PC-9 (cell line): ENCODE results near the gene ACTA1. TPM values are rescaled to one million over a fixed set of nuclear protein-coding genes. Genes with fewer than 3 reads are reported as not detected.

Experiments
- BruUV-seq: library from RNA; stranded (reverse); fragments of 400-500 nt; replicated peaks from 2 replicates; lab custom pipeline; 2021; lab: Mats Ljungman, UMichigan
- CTCF ChIA-PET: fragments of 300-600 bp; sonication (Branson Sonifier 250); formaldehyde crosslinking; loops from one replicate; lab custom pipeline; 2022; ENCODE audit warnings: antibody characterized with exemption; lab: Charles Lee
- POLR2A ChIA-PET: fragments of 300-600 bp; sonication (Branson Sonifier 250); formaldehyde crosslinking; loops from one replicate; lab custom pipeline; 2022; ENCODE audit warnings: antibody characterized with exemption; ENCODE audit not compliant: unreplicated experiment; lab: Charles Lee
- DNase-seq, 2 experiments: peaks; one replicate each; pipeline versions ENCODE4 v3.0.0 to v3.0.0-alpha.2; 2015 to 2022; ENCODE audit warnings: mixed read lengths in 1 of 2
- H2AFZ ChIP-seq: fragments of 200-600 bp; sonication (generic); 2 replicates; pipeline ENCODE4 v1.8.1; 2017; ENCODE audit warnings: antibody characterized with exemption
- H3F3A ChIP-seq: fragments of 200-600 bp; sonication (generic); 2 replicates; pipeline ENCODE4 v1.8.1; 2017; ENCODE audit warnings: antibody characterized with exemption, mild to moderate bottlenecking, low read depth; ENCODE audit not compliant: insufficient read depth
- H3K27ac ChIP-seq: fragments of 200-600 bp; sonication (generic); 2 replicates; pipeline ENCODE4 v1.6.1; 2016; ENCODE audit warnings: mixed run types
- H3K27me3 ChIP-seq: fragments of 200-600 bp; sonication (generic); 2 replicates; pipeline ENCODE4 v1.6.1; 2016; ENCODE audit warnings: low read depth, mixed run types; ENCODE audit not compliant: insufficient read depth
- H3K36me3 ChIP-seq: fragments of 200-600 bp; sonication (generic); 2 replicates; pipeline ENCODE4 v1.6.1; 2016; ENCODE audit warnings: low read depth, mixed run types
- H3K4me1 ChIP-seq: fragments of 200-600 bp; sonication (generic); replicated peaks from 2 replicates; pipeline ENCODE4 v1.6.1; 2016; ENCODE audit warnings: mixed run types; ENCODE audit not compliant: insufficient read depth
- H3K4me2 ChIP-seq: fragments of 200-600 bp; sonication (generic); 2 replicates; pipeline ENCODE4 v1.6.1; 2017; ENCODE audit warnings: mixed run types
- H3K4me3 ChIP-seq: fragments of 200-600 bp; sonication (generic); 2 replicates; pipeline ENCODE4 v1.6.1; 2016; ENCODE audit warnings: mixed run types
- H3K79me2 ChIP-seq: fragments of 200-600 bp; sonication (generic); 2 replicates; pipeline ENCODE4 v1.6.1; 2017; ENCODE audit warnings: low read depth, mixed run types
- H3K9me2 ChIP-seq: fragments of 200-600 bp; sonication (generic); 2 replicates; pipeline ENCODE4 v1.8.1; 2017; ENCODE audit warnings: mild to moderate bottlenecking; ENCODE audit not compliant: insufficient read depth
- H3K9me3 ChIP-seq: fragments of 200-600 bp; sonication (generic); 2 replicates; pipeline ENCODE4 v1.8.1; 2016; ENCODE audit warnings: low read depth; ENCODE audit not compliant: insufficient read depth
- H4K20me1 ChIP-seq: fragments of 200-600 bp; sonication (generic); 2 replicates; pipeline ENCODE4 v1.8.1; 2017; ENCODE audit not compliant: insufficient read depth
- EZH2 ChIP-seq: fragments of 200-600 bp; sonication (generic); IDR thresholded peaks from 2 replicates; pipeline ENCODE4 v1.8.0; 2017; ENCODE audit warnings: antibody characterized with exemption, low read depth
- intact Hi-C: fragments of 100-400 bp; cut with micrococcal nuclease; formaldehyde crosslinking; loops from one replicate; pipeline ENCODE4 v1.10.0; 2022; ENCODE audit not compliant: unreplicated experiment
- total RNA-seq: library from RNA; stranded (reverse); gene quantifications from 2 replicates; pipeline ENCODE4 v1.2.3, GENCODE V29; 2021
- TF ChIP-seq, protein P1 (sequence below): fragments of 200-600 bp; sonication (generic); conservative IDR thresholded peaks from 2 replicates; pipeline ENCODE4 v1.6.1; 2017; ENCODE audit warnings: mixed run types, antibody characterized with exemption, mild to moderate bottlenecking, moderate library complexity

Gene ACTA1
- total RNA-seq, 1 experiment from 2014 or later: not detected

DNA sequence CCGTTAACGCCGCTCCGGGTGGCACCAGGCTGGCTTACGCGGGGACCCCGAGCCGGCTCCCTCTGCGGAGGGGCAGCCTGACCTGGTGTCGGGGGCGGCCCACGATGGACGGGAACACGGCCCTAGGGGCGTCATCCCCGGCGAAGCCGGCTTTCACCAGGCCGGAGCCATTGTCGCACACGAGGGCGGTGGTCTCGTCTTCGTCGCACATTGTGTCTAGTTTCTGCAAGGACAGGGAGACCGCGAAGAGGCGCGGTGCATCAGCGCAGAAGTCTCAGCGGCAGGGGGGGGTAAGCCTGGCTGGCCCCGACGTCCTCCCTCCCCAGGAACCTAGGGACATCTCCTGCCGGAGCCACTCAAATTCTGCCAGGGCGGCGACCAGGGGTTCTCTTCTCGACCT, 989 bp downstream of the ACTA1 start:
- TF ChIP-seq EZH2: no peak
- TF ChIP-seq, protein P1, sequence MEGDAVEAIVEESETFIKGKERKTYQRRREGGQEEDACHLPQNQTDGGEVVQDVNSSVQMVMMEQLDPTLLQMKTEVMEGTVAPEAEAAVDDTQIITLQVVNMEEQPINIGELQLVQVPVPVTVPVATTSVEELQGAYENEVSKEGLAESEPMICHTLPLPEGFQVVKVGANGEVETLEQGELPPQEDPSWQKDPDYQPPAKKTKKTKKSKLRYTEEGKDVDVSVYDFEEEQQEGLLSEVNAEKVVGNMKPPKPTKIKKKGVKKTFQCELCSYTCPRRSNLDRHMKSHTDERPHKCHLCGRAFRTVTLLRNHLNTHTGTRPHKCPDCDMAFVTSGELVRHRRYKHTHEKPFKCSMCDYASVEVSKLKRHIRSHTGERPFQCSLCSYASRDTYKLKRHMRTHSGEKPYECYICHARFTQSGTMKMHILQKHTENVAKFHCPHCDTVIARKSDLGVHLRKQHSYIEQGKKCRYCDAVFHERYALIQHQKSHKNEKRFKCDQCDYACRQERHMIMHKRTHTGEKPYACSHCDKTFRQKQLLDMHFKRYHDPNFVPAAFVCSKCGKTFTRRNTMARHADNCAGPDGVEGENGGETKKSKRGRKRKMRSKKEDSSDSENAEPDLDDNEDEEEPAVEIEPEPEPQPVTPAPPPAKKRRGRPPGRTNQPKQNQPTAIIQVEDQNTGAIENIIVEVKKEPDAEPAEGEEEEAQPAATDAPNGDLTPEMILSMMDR: no peak
- Histone ChIP-seq H3K27me3 (no peaks in the 10 kb centered on the region), H3K9me3 (no peaks in the 10 kb centered on the region)

DNA sequence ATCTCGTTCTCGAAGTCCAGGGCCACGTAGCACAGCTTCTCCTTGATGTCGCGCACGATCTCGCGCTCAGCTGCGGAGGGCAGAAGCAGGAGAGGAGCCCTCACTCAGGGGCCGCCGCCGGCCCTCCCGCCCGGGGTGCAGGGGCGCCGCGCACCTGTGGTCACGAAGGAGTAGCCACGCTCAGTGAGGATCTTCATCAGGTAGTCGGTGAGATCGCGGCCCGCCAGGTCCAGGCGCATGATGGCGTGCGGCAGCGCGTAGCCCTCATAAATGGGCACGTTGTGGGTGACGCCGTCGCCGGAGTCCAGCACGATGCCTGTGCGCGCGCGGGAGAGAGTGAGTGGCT, 1.8 kb downstream of the ACTA1 start:
- intact Hi-C loops: no loop called here
- Histone ChIP-seq H3K27me3 (no peaks in the 10 kb centered on the region), H3K4me3 (no peak overlapping the region), H4K20me1 (no peaks in the 10 kb centered on the region), H3K27ac (no peak overlapping the region), H3K4me2 (no peak overlapping the region), H3K9me2 (no peaks in the 10 kb centered on the region), H3K4me1 (no peaks in the 10 kb centered on the region), H3F3A (no peaks in the 10 kb centered on the region), H3K36me3 (no peaks in the 10 kb centered on the region), H3K9me3 (no peaks in the 10 kb centered on the region), H3K79me2 (no peaks in the 10 kb centered on the region), H2AFZ (no peak overlapping the region)
- BruUV-seq: no TSS peak
- ChIA-PET POLR2A (no interaction called here), CTCF (no interaction called here)
- no peak for TF ChIP-seq EZH2
- TF ChIP-seq, protein P1: no peak
- DNase-seq: no peak

More for the DNA sequence above, 989 bp downstream of the ACTA1 start:
- ChIA-PET CTCF (no interaction called here), POLR2A (no interaction called here)
- Histone ChIP-seq H3K27ac (no peak overlapping the region), H3K79me2 (no peaks in the 10 kb centered on the region), H3K9me2 (no peaks in the 10 kb centered on the region), H3F3A (no peaks in the 10 kb centered on the region), H3K36me3 (no peaks in the 10 kb centered on the region), H2AFZ (no peak overlapping the region), H4K20me1 (no peaks in the 10 kb centered on the region), H3K4me1 (no peaks in the 10 kb centered on the region), H3K4me2 (no peak overlapping the region), H3K4me3 (no peak overlapping the region)
- intact Hi-C loops: no loop called here
- BruUV-seq: no TSS peak
- no peak for DNase-seq

DNA sequence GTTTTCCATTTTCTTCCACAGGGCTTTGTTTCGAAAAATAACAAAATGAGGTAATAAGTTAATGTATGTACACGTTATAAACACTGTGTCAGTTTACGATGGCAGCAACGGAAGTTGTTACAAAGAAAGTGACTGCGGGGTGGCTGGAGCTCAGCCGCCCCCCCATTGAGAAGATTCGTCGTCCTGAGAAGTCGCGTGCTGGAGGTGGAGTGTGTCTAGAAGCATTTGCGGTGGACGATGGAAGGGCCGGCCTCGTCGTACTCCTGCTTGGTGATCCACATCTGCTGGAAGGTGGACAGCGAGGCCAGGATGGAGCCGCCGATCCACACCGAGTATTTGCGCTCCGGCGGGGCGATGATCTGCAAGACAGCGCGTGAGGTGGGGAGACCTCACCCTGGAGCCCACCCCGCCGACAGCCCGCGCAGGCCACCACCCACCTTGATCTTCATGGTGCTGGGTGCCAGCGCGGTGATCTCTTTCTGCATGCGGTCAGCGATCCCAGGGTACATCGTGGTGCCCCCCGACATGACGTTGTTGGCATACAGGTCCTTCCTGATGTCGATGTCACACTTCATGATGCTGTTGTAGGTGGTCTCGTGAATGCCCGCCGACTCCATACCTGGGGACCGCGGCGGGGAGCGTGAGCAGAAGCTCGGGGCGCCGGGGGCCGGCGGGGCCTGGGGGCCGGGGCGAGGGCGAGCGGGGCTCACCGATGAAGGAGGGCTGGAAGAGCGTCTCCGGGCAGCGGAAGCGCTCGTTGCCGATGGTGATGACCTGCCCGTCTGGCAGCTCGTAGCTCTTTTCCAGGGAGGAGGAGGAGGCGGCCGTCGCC, 2.4 kb downstream of the ACTA1 start:
- ChIA-PET POLR2A (interaction anchor here (0.6 kb wide), 1 partner anchor 1723 kb away, joined by 3 read pairs; no protein-coding TSS in a partner anchor), CTCF (no interaction called here)
- BruUV-seq: no TSS peak
- H3K4me1 ChIP-seq: no peaks in the 10 kb centered on the region
- TF ChIP-seq, protein P1: no peak
- TF ChIP-seq EZH2: no peak
- no peak overlapping the region for H3K4me2 ChIP-seq
- no peaks in the 10 kb centered on the region for H4K20me1 ChIP-seq
- H3K27me3 ChIP-seq: peaks cover 5% of the 10 kb centered on the region
- no peaks in the 10 kb centered on the region for H3K36me3 ChIP-seq
- no peak for DNase-seq
- H3K9me2 ChIP-seq: no peaks in the 10 kb centered on the region
- H3K4me3 ChIP-seq: no peak overlapping the region
- no peaks in the 10 kb centered on the region for H3K79me2 ChIP-seq
- no peaks in the 10 kb centered on the region for H3F3A ChIP-seq
- H2AFZ ChIP-seq: no peak overlapping the region
- no peaks in the 10 kb centered on the region for H3K9me3 ChIP-seq
- no peak overlapping the region for H3K27ac ChIP-seq
- intact Hi-C loops: no loop called here
